Testis (tissue), 3 donors: Measurements from ENCODE around the gene SCPEP1. TPM values are rescaled to one million over a fixed set of nuclear protein-coding genes. Genes with fewer than 3 reads are reported as not detected.
A peak's percentile ranks its signal among the peaks of the same experiment; 100 is the strongest.

ENCODE experiments used
- DNase-seq: peaks from one replicate; pipeline ENCODE4 v3.0.0-alpha.2; 2019
- H3K27ac ChIP-seq, 2 donors: fragments of 200-600 bp; sonication (generic); one replicate each; pipeline ENCODE4 v1.5.1; 2019
- H3K27me3 ChIP-seq: fragments of 200-600 bp; sonication (generic); one replicate; pipeline ENCODE4 v1.5.1; 2019
- H3K36me3 ChIP-seq: fragments of 200-600 bp; sonication (generic); one replicate; pipeline ENCODE4 v1.5.1; 2017; ENCODE audit warnings: low read depth; ENCODE audit errors: missing control alignments
- H3K4me1 ChIP-seq: fragments of 200-600 bp; sonication (generic); one replicate; pipeline ENCODE4 v1.5.1; 2019
- H3K4me3 ChIP-seq, 2 donors: fragments of 200-600 bp; sonication (generic); one replicate each; pipeline ENCODE4 v1.5.1; 2017 to 2019
- H3K9me3 ChIP-seq: fragments of 200-600 bp; sonication (generic); one replicate; pipeline ENCODE4 v1.5.1; 2017
- CTCF ChIP-seq, 3 experiments: fragments of 450-650 bp in 2 of 3; fragments of 200-600 bp in 1 of 3; sonication (generic) in 1 of 3; IDR thresholded peaks; one replicate each; pipeline ENCODE4 v1.5.1; 2016 to 2019; ENCODE audit warnings: antibody characterized with exemption in 3 of 3, mild to moderate bottlenecking in 2 of 3, moderate library complexity in 1 of 3
- POLR2A ChIP-seq: fragments of 450-650 bp; IDR thresholded peaks from one replicate; pipeline ENCODE4 v1.6.1; 2017; ENCODE audit warnings: antibody characterized with exemption, mild to moderate bottlenecking, moderate library complexity
- WGBS, 2 donors: methylation state at CpG; one replicate each; pipeline ENCODE4 v1.1.5; 2018; 5-methylcytosine and 5-hydroxymethylcytosine counted together
- intact Hi-C: fragments of 100-400 bp; cut with DNase I; formaldehyde crosslinking; loops from one replicate; pipeline ENCODE4 v1.15.1; 2023; ENCODE audit warnings: low total_unique reads
- polyA plus RNA-seq: library from polyadenylated mRNA; stranded (reverse); fragments of 350-450 nt; fragmentation: Illumina TruSeq; extraction: RNeasy Lipid Tissue Mini Kit (QIAGEN cat#74804); gene quantifications from one replicate; pipeline ENCODE4 v1.2.3, GENCODE V29; 2014; ENCODE audit warnings: low read depth, low replicate concordance; ENCODE audit not compliant: insufficient read depth
- total RNA-seq, 2 donors: library from RNA; depleted of rRNA; stranded (reverse); fragments of >200 nt; gene quantifications; one replicate each; pipeline ENCODE4 v1.2.3, GENCODE V29; 2016

SCPEP1 gene
- total and polyA plus RNA-seq, 3 donors from 2014 or later = 30.7 to 55.7 (median 35.2) TPM

GRCh38 chr17:57021226-57021940 lies 43.5 kb downstream of the SCPEP1 start:
- H3K36me3 ChIP-seq = no peaks in the 10 kb centered on the region
- no peak overlapping the region for H3K27ac ChIP-seq
- H3K4me3 ChIP-seq = no peak overlapping the region
- intact Hi-C loops = no loop called here
- no peak for DNase-seq
- no peaks in the 10 kb centered on the region for H3K9me3 ChIP-seq
- no peaks in the 10 kb centered on the region for H3K27me3 ChIP-seq
- WGBS, 2 donors = 57 to 70% methylated on average over 4 of the region's 4 CpGs
- no peaks in the 10 kb centered on the region for H3K4me1 ChIP-seq
- no peak for TF ChIP-seq CTCF (IDR thresholded peaks at IDR 0.05)
- no peak for TF ChIP-seq POLR2A

- intact Hi-C loops = no loop called here
- 71 to 93% methylated on average over 1 of the region's 1 CpG for WGBS, 2 donors
- TF ChIP-seq CTCF (IDR thresholded peaks at IDR 0.05) (no peak), POLR2A (no peak)
Observed at GRCh38 chr17:57025876-57026275, 47.9 kb downstream of the SCPEP1 start.

GRCh38 chr17:57027852-57028251 lies 49.9 kb downstream of the SCPEP1 start:
- no peaks in the 10 kb centered on the region for H3K27me3 ChIP-seq

More at GRCh38 chr17:57025876-57026275, 47.9 kb downstream of the SCPEP1 start:
- Histone ChIP-seq H3K4me3 (no peak overlapping the region), H3K9me3 (no peaks in the 10 kb centered on the region), H3K27ac (no peak overlapping the region), H3K27me3 (no peaks in the 10 kb centered on the region), H3K4me1 (no peaks in the 10 kb centered on the region), H3K36me3 (no peaks in the 10 kb centered on the region)
- DNase-seq = no peak

GRCh38 chr17:57032343-57032742 lies 54.4 kb downstream of the SCPEP1 start:
- Histone ChIP-seq H3K27me3 (no peaks in the 10 kb centered on the region), H3K4me3 (no peak overlapping the region), H3K4me1 (no peaks in the 10 kb centered on the region), H3K36me3 (no peaks in the 10 kb centered on the region), H3K27ac (peak overlapping the region in 1 of 2 donors; percentile 39), H3K9me3 (no peaks in the 10 kb centered on the region)
- WGBS, 2 donors = 50 to 64% methylated on average over 8 of the region's 8 CpGs
- DNase-seq = peak; percentile 50
- TF ChIP-seq CTCF (IDR thresholded peaks at IDR 0.05) (no peak), POLR2A (no peak)
- intact Hi-C loops = no loop called here

More at GRCh38 chr17:57027852-57028251, 49.9 kb downstream of the SCPEP1 start:
- intact Hi-C loops = no loop called here
- Histone ChIP-seq H3K9me3 (no peaks in the 10 kb centered on the region), H3K36me3 (no peaks in the 10 kb centered on the region), H3K27ac (no peak overlapping the region), H3K4me1 (no peaks in the 10 kb centered on the region), H3K4me3 (no peak overlapping the region)
- 86 to 94% methylated on average over 1 of the region's 1 CpG for WGBS, 2 donors
- TF ChIP-seq POLR2A = no peak
- no peak for TF ChIP-seq CTCF (IDR thresholded peaks at IDR 0.05)
- DNase-seq = no peak

GRCh38 chr17:57033296-57033695 lies 55.4 kb downstream of the SCPEP1 start:
- Histone ChIP-seq H3K36me3 (no peaks in the 10 kb centered on the region), H3K4me1 (no peaks in the 10 kb centered on the region), H3K27me3 (no peaks in the 10 kb centered on the region), H3K27ac (no peak overlapping the region), H3K9me3 (no peaks in the 10 kb centered on the region), H3K4me3 (no peak overlapping the region)
- TF ChIP-seq CTCF (IDR thresholded peaks at IDR 0.05) (no peak), POLR2A (no peak)
- intact Hi-C loops = no loop called here
- peak; percentile 45 for DNase-seq
- whole genome bisulfite sequencing, 2 donors = 37 to 38% methylated on average over 3 of the region's 3 CpGs
